Adrenal gland (tissue), 5 donors: ENCODE results near the gene CIAO3.

Experiments used
- CTCF ChIP-seq, 6 experiments: fragments of 450-650 bp in 4 of 6; fragments of 200-600 bp in 2 of 6; sonication (generic) in 1 of 6; IDR thresholded peaks; 1 replicate in 5 of 6; 2 replicates in 1 of 6; pipeline versions ENCODE4 v1.5.1 to v1.8.0; 2016 to 2021; ENCODE audit warnings: antibody characterized with exemption in 6 of 6, mild to moderate bottlenecking in 2 of 6, moderate library complexity in 1 of 6
- POLR2A ChIP-seq, 2 donors: fragments of 450-650 bp; IDR thresholded peaks; one replicate each; pipeline ENCODE4 v1.6.1; 2017; ENCODE audit warnings: antibody characterized with exemption in 2 of 2, mild to moderate bottlenecking in 2 of 2, moderate library complexity in 1 of 2
- donor health status: DM: no; HTN: no; CAD: no.

- TF ChIP-seq CTCF (IDR thresholded peaks at IDR 0.05): no peak
- no peak for TF ChIP-seq POLR2A (IDR thresholded peaks at IDR 0.05)
These were observed 48.5 kb upstream of the CIAO3 start for GRCh38 chr16:789191-789850.
